ENCODE results near the gene SAA4. TPM values are rescaled to one million over a fixed set of nuclear protein-coding genes. Genes with fewer than 3 reads are reported as not detected.
"Not testable (repeated sequence)": the region's sequence is repeated elsewhere in the genome, so short reads cannot be mapped to it uniquely, and the experiment has no call there.

SAA4 gene
- total RNA-seq, 1 donor from 2014 or later: not detected

GRCh38 chr11:18221274-18221876, 15.2 kb downstream of the SAA4 start:
- peaks cover 7% of the 10 kb centered on the region for H3K9me3 Mint-ChIP-seq (ENCODE audit: unreplicated experiment)
- H3K27ac Mint-ChIP-seq (ENCODE audit: unreplicated experiment): no peak overlapping the region
- peaks cover 2% of the 10 kb centered on the region for H3K27me3 Mint-ChIP-seq (ENCODE audit: unreplicated experiment)
- no peak for TF ChIP-seq CTCF (IDR thresholded peaks at IDR 0.05; ENCODE audit: partially characterized antibody, unreplicated experiment)
- H3K36me3 Mint-ChIP-seq (ENCODE audit: unreplicated experiment): peaks cover 4% of the 10 kb centered on the region
- no peak for DNase-seq
- no peak overlapping the region for H3K4me3 Mint-ChIP-seq (ENCODE audit: unreplicated experiment)
- H3K4me1 Mint-ChIP-seq (ENCODE audit: low read depth, unreplicated experiment): no peaks in the 10 kb centered on the region

- Mint-ChIP-seq H3K36me3 (ENCODE audit: unreplicated experiment) (no peaks in the 10 kb centered on the region), H3K4me3 (ENCODE audit: unreplicated experiment) (no peak overlapping the region), H3K27ac (ENCODE audit: unreplicated experiment) (no peak overlapping the region), H3K9me3 (ENCODE audit: unreplicated experiment) (no peaks in the 10 kb centered on the region), H3K4me1 (ENCODE audit: low read depth, unreplicated experiment) (peaks cover 2% of the 10 kb centered on the region), H3K27me3 (ENCODE audit: unreplicated experiment) (no peaks in the 10 kb centered on the region)
- no peak for DNase-seq
- TF ChIP-seq CTCF (IDR thresholded peaks at IDR 0.05; ENCODE audit: partially characterized antibody, unreplicated experiment): no peak
Measured at GRCh38 chr11:18209058-18209457, 27.5 kb downstream of the SAA4 start.

GRCh38 chr11:18204771-18205170, 31.8 kb downstream of the SAA4 start:
- H3K9me3 Mint-ChIP-seq (ENCODE audit: unreplicated experiment): no peaks in the 10 kb centered on the region
- no peaks in the 10 kb centered on the region for H3K27me3 Mint-ChIP-seq (ENCODE audit: unreplicated experiment)
- no peak for TF ChIP-seq CTCF (IDR thresholded peaks at IDR 0.05; ENCODE audit: partially characterized antibody, unreplicated experiment)
- H3K27ac Mint-ChIP-seq (ENCODE audit: unreplicated experiment): no peak overlapping the region
- H3K4me1 Mint-ChIP-seq (ENCODE audit: low read depth, unreplicated experiment): no peaks in the 10 kb centered on the region
- no peak for DNase-seq
- no peaks in the 10 kb centered on the region for H3K36me3 Mint-ChIP-seq (ENCODE audit: unreplicated experiment)
- H3K4me3 Mint-ChIP-seq (ENCODE audit: unreplicated experiment): no peak overlapping the region

GRCh38 chr11:18204220-18204619, 32.4 kb downstream of the SAA4 start:
- DNase-seq: no peak
- no peaks in the 10 kb centered on the region for H3K27me3 Mint-ChIP-seq (ENCODE audit: unreplicated experiment)
- no peak overlapping the region for H3K4me3 Mint-ChIP-seq (ENCODE audit: unreplicated experiment)
- TF ChIP-seq CTCF (IDR thresholded peaks at IDR 0.05; ENCODE audit: partially characterized antibody, unreplicated experiment): peak; percentile 16
- H3K27ac Mint-ChIP-seq (ENCODE audit: unreplicated experiment): no peak overlapping the region
- H3K9me3 Mint-ChIP-seq (ENCODE audit: unreplicated experiment): no peaks in the 10 kb centered on the region
- no peaks in the 10 kb centered on the region for H3K36me3 Mint-ChIP-seq (ENCODE audit: unreplicated experiment)
- H3K4me1 Mint-ChIP-seq (ENCODE audit: low read depth, unreplicated experiment): no peaks in the 10 kb centered on the region

- no peaks in the 10 kb centered on the region for H3K36me3 Mint-ChIP-seq (ENCODE audit: unreplicated experiment)
- H3K9me3 Mint-ChIP-seq (ENCODE audit: unreplicated experiment): no peaks in the 10 kb centered on the region
- no peak overlapping the region for H3K27ac Mint-ChIP-seq (ENCODE audit: unreplicated experiment)
- no peaks in the 10 kb centered on the region for H3K27me3 Mint-ChIP-seq (ENCODE audit: unreplicated experiment)
- DNase-seq: peak; percentile 35
- H3K4me3 Mint-ChIP-seq (ENCODE audit: unreplicated experiment): no peak overlapping the region
- no peaks in the 10 kb centered on the region for H3K4me1 Mint-ChIP-seq (ENCODE audit: low read depth, unreplicated experiment)
- TF ChIP-seq CTCF (IDR thresholded peaks at IDR 0.05; ENCODE audit: partially characterized antibody, unreplicated experiment): peak; percentile 41
Measured at GRCh38 chr11:18203723-18204122, 32.9 kb downstream of the SAA4 start.

GRCh38 chr11:18197738-18198137, 38.9 kb downstream of the SAA4 start:
- not testable (repeated sequence) for H3K9me3 Mint-ChIP-seq (ENCODE audit: unreplicated experiment); H3K27ac Mint-ChIP-seq (ENCODE audit: unreplicated experiment); H3K4me1 Mint-ChIP-seq (ENCODE audit: low read depth, unreplicated experiment); H3K36me3 Mint-ChIP-seq (ENCODE audit: unreplicated experiment); H3K27me3 Mint-ChIP-seq (ENCODE audit: unreplicated experiment); DNase-seq; H3K4me3 Mint-ChIP-seq (ENCODE audit: unreplicated experiment)

Measured in glutamatergic neuron (in vitro differentiated cells).